HL-60 (cell line): ENCODE results near the gene HYAL2.

Source experiments
- CTCF ChIP-seq: IDR thresholded peaks from one replicate; pipeline ENCODE4 v1.5.1; 2011; ENCODE audit warnings: low read length, control low read depth, inconsistent platforms; ENCODE audit not compliant: insufficient read depth
- POLR2AphosphoS5 ChIP-seq: IDR thresholded peaks from 2 replicates; pipeline ENCODE4 v1.6.1; 2012; ENCODE audit warnings: low read depth

GRCh38 chr3:50272911-50273688, 49.4 kb downstream of the HYAL2 start:
- TF ChIP-seq CTCF (peak; percentile 96), POLR2AphosphoS5 (no peak)
